SU-DHL-6 (cell line): Measurements from ENCODE around the gene DOCK1.

Source experiments
- H2AFZ ChIP-seq: fragments of 200-600 bp; sonication (generic); 2 replicates; pipeline ENCODE4 v1.6.1; 2014; ENCODE audit warnings: low read depth, mild to moderate bottlenecking, moderate library complexity, mixed read lengths, antibody characterized with exemption, low read length; ENCODE audit not compliant: severe bottlenecking
- H3F3A ChIP-seq: fragments of 200-600 bp; shearing (Covaris generic); 2 replicates; pipeline ENCODE4 v1.6.0; 2016; ENCODE audit warnings: antibody characterized with exemption, mild to moderate bottlenecking; ENCODE audit not compliant: insufficient read depth
- H3K27ac ChIP-seq: fragments of 200-600 bp; sonication (generic); 2 replicates; pipeline ENCODE4 v1.5.1; 2016; ENCODE audit warnings: low read depth, mild to moderate bottlenecking, low read length, moderate library complexity, mixed read lengths
- H3K27me3 ChIP-seq: fragments of 200-600 bp; sonication (generic), shearing (Covaris generic); 2 replicates; pipeline ENCODE4 v1.6.0; 2014; ENCODE audit warnings: mild to moderate bottlenecking, low read length
- H3K36me3 ChIP-seq: fragments of 200-600 bp; sonication (generic); 2 replicates; pipeline ENCODE4 v1.6.1; 2014; ENCODE audit warnings: mild to moderate bottlenecking, low read length, mixed read lengths
- H3K4me2 ChIP-seq: fragments of 300-600, 200-600 bp; shearing (Covaris generic), sonication (generic); 2 replicates; pipeline ENCODE4 v1.6.0; 2014; ENCODE audit warnings: low read length, low read depth, mild to moderate bottlenecking; ENCODE audit not compliant: poor library complexity, severe bottlenecking
- H3K4me3 ChIP-seq: fragments of 200-600 bp; sonication (generic); 2 replicates; pipeline ENCODE4 v1.5.1; 2014; ENCODE audit warnings: antibody characterized with exemption, low read length, mild to moderate bottlenecking, mixed read lengths; ENCODE audit not compliant: insufficient read depth, poor library complexity, severe bottlenecking
- H3K79me2 ChIP-seq: fragments of 200-600 bp; sonication (generic); 2 replicates; pipeline ENCODE4 v1.6.1; 2014; ENCODE audit warnings: mild to moderate bottlenecking, low read length, moderate library complexity; ENCODE audit not compliant: insufficient read depth
- H3K9ac ChIP-seq: fragments of 200-600 bp; sonication (generic); 2 replicates; pipeline ENCODE4 v1.7.0; 2014; ENCODE audit warnings: mild to moderate bottlenecking, low read length
- H3K9me2 ChIP-seq: fragments of 200-600 bp; sonication (generic); replicated peaks from 2 replicates; pipeline ENCODE4 v1.6.1; 2014; ENCODE audit warnings: low read length; ENCODE audit not compliant: insufficient read depth
- H3K9me3 ChIP-seq: fragments of 200-600 bp; sonication (generic); 2 replicates; pipeline ENCODE4 v1.6.1; 2014; ENCODE audit warnings: low read length, mixed read lengths; ENCODE audit not compliant: insufficient read depth
- H4K20me1 ChIP-seq: fragments of 200-600 bp; sonication (generic); 2 replicates; pipeline ENCODE4 v1.6.1; 2014; ENCODE audit warnings: low read depth, mild to moderate bottlenecking, antibody characterized with exemption, low read length, moderate library complexity, mixed read lengths
- CTCF ChIP-seq: fragments of 200-600 bp; sonication (generic); IDR thresholded peaks from one replicate; pipeline ENCODE4 v1.5.1; 2017; ENCODE audit warnings: antibody characterized with exemption, mild to moderate bottlenecking, low read length, moderate library complexity; ENCODE audit not compliant: insufficient read depth, poor library complexity, severe bottlenecking
- EZH2phosphoT487 ChIP-seq: fragments of 200-600 bp; sonication (generic), shearing (Covaris generic); conservative IDR thresholded peaks from 2 replicates; pipeline ENCODE4 v1.6.1; 2018; ENCODE audit warnings: mild to moderate bottlenecking, antibody characterized with exemption, low read length, moderate library complexity, mixed read lengths

DOCK1 gene

GRCh38 chr10:127407551-127407950, 502.3 kb downstream of the DOCK1 start:
- Histone ChIP-seq H3K27ac (no peak overlapping the region), H3K27me3 (no peaks in the 10 kb centered on the region), H3K36me3 (no peaks in the 10 kb centered on the region), H3K9me2 (no peaks in the 10 kb centered on the region), H3K9ac (no peak overlapping the region), H3F3A (no peaks in the 10 kb centered on the region), H3K4me2 (no peak overlapping the region), H4K20me1 (no peaks in the 10 kb centered on the region), H3K79me2 (no peaks in the 10 kb centered on the region), H3K9me3 (no peaks in the 10 kb centered on the region), H3K4me3 (no peak overlapping the region), H2AFZ (no peak overlapping the region)
- TF ChIP-seq CTCF (no peak), EZH2phosphoT487 (no peak)

GRCh38 chr10:127408112-127408710, 503.0 kb downstream of the DOCK1 start:
- H3K9ac ChIP-seq, result no peak overlapping the region
- no peaks in the 10 kb centered on the region for H3K36me3 ChIP-seq
- no peak overlapping the region for H3K4me3 ChIP-seq
- H3K27ac ChIP-seq, result no peak overlapping the region
- no peaks in the 10 kb centered on the region for H4K20me1 ChIP-seq
- no peaks in the 10 kb centered on the region for H3K9me2 ChIP-seq
- no peaks in the 10 kb centered on the region for H3F3A ChIP-seq
- TF ChIP-seq EZH2phosphoT487, result no peak
- no peak for TF ChIP-seq CTCF
- H3K79me2 ChIP-seq, result no peaks in the 10 kb centered on the region
- H3K9me3 ChIP-seq, result no peaks in the 10 kb centered on the region
- H3K4me2 ChIP-seq, result no peak overlapping the region
- H2AFZ ChIP-seq, result no peak overlapping the region
- no peaks in the 10 kb centered on the region for H3K27me3 ChIP-seq

GRCh38 chr10:127408733-127409132, 503.5 kb downstream of the DOCK1 start:
- Histone ChIP-seq H3K4me3 (no peak overlapping the region), H3K36me3 (no peaks in the 10 kb centered on the region), H3F3A (no peaks in the 10 kb centered on the region), H3K79me2 (no peaks in the 10 kb centered on the region), H3K27ac (no peak overlapping the region), H3K9me2 (no peaks in the 10 kb centered on the region), H3K9ac (no peak overlapping the region), H3K27me3 (no peaks in the 10 kb centered on the region), H3K9me3 (no peaks in the 10 kb centered on the region), H3K4me2 (no peak overlapping the region), H2AFZ (no peak overlapping the region), H4K20me1 (no peaks in the 10 kb centered on the region)
- no peak for TF ChIP-seq EZH2phosphoT487
- TF ChIP-seq CTCF, result no peak

GRCh38 chr10:127410030-127410429, 504.8 kb downstream of the DOCK1 start:
- H3K4me3 ChIP-seq, result no peak overlapping the region
- TF ChIP-seq EZH2phosphoT487 (no peak), CTCF (no peak)
- no peak overlapping the region for H2AFZ ChIP-seq
- H3K27ac ChIP-seq, result no peak overlapping the region
- no peaks in the 10 kb centered on the region for H3F3A ChIP-seq
- H3K27me3 ChIP-seq, result no peaks in the 10 kb centered on the region
- no peaks in the 10 kb centered on the region for H3K79me2 ChIP-seq
- no peaks in the 10 kb centered on the region for H4K20me1 ChIP-seq
- no peaks in the 10 kb centered on the region for H3K9me3 ChIP-seq
- H3K9me2 ChIP-seq, result no peaks in the 10 kb centered on the region
- no peak overlapping the region for H3K9ac ChIP-seq
- H3K36me3 ChIP-seq, result no peaks in the 10 kb centered on the region
- H3K4me2 ChIP-seq, result no peak overlapping the region
